Activated T-helper 17 cell treated with anti-CD3 and anti-CD28 coated beads, Interleukin-2, amount 50 U/mL, for 72 hours (primary cell): ENCODE results near the gene PITPNC1. TPM values are rescaled to one million over a fixed set of nuclear protein-coding genes. Genes with fewer than 3 reads are reported as not detected.
"Not testable (repeated sequence)": the region's sequence is repeated elsewhere in the genome, so short reads cannot be mapped to it uniquely, and the experiment has no call there.

Source experiments
- ATAC-seq: fragments of 150-1000 bp; cut with Tn5 transposase; replicated peaks from 2 replicates; pipeline ENCODE4 v1.10.0; 2021; ENCODE audit warnings: mild to moderate bottlenecking, moderate library complexity
- H3K27ac Mint-ChIP-seq: one replicate; pipeline ENCODE4 v1.8.0; 2022; ENCODE audit warnings: mixed read lengths
- H3K27me3 Mint-ChIP-seq: one replicate; pipeline ENCODE4 v1.8.0; 2022; ENCODE audit warnings: mixed read lengths
- H3K36me3 Mint-ChIP-seq: one replicate; pipeline ENCODE4 v1.8.0; 2022; ENCODE audit warnings: low read depth, mild to moderate bottlenecking, mixed read lengths
- H3K4me1 Mint-ChIP-seq: one replicate; pipeline ENCODE4 v1.8.0; 2022; ENCODE audit warnings: mixed read lengths
- H3K4me3 Mint-ChIP-seq: one replicate; pipeline ENCODE4 v1.8.0; 2022; ENCODE audit warnings: mild to moderate bottlenecking, mixed read lengths
- H3K9me3 Mint-ChIP-seq: one replicate; pipeline ENCODE4 v1.8.0; 2022; ENCODE audit warnings: mixed read lengths
- total RNA-seq, 2 donors: library from RNA; stranded (reverse); gene quantifications; one replicate each; pipeline ENCODE4 v1.2.3, GENCODE V29; 2022

Gene PITPNC1
- total RNA-seq, 2 donors from 2014 or later, result 43.0 to 45.4 TPM

- Mint-ChIP-seq H3K27ac (peak overlapping the region; percentile 41), H3K9me3 (peaks cover 4% of the 10 kb centered on the region), H3K4me3 (no peak overlapping the region), H3K4me1 (peaks cover 29% of the 10 kb centered on the region), H3K36me3 (no peaks in the 10 kb centered on the region), H3K27me3 (no peaks in the 10 kb centered on the region)
- no peak for ATAC-seq
These were observed 138.5 kb downstream of the PITPNC1 start for GRCh38 chr17:67515490-67516083.

- not testable (repeated sequence) for H3K27ac Mint-ChIP-seq, ATAC-seq, H3K4me3 Mint-ChIP-seq, H3K27me3 Mint-ChIP-seq, H3K9me3 Mint-ChIP-seq, H3K36me3 Mint-ChIP-seq
- H3K4me1 Mint-ChIP-seq, result peaks cover 33% of the 10 kb centered on the region
These were observed 139.5 kb downstream of the PITPNC1 start for GRCh38 chr17:67516571-67516970.

- H3K4me3 Mint-ChIP-seq, result no peak overlapping the region
- no peaks in the 10 kb centered on the region for H3K27me3 Mint-ChIP-seq
- H3K36me3 Mint-ChIP-seq, result no peaks in the 10 kb centered on the region
- H3K4me1 Mint-ChIP-seq, result peaks cover 33% of the 10 kb centered on the region
- ATAC-seq, result peak; percentile 24
- peaks cover 4% of the 10 kb centered on the region for H3K9me3 Mint-ChIP-seq
- peak overlapping the region; percentile 46 for H3K27ac Mint-ChIP-seq
These were observed 140.2 kb downstream of the PITPNC1 start for GRCh38 chr17:67517325-67517724.

- Mint-ChIP-seq H3K4me1 (peaks cover 33% of the 10 kb centered on the region), H3K9me3 (peaks cover 4% of the 10 kb centered on the region)
These were observed 141.8 kb downstream of the PITPNC1 start for GRCh38 chr17:67518876-67519275.

GRCh38 chr17:67519801-67520251, 142.7 kb downstream of the PITPNC1 start:
- H3K9me3 Mint-ChIP-seq, result peaks cover 4% of the 10 kb centered on the region
- peak; percentile 26 for ATAC-seq
- H3K4me1 Mint-ChIP-seq, result peaks cover 33% of the 10 kb centered on the region
- H3K4me3 Mint-ChIP-seq, result peak overlapping the region; percentile 49
- no peaks in the 10 kb centered on the region for H3K27me3 Mint-ChIP-seq
- H3K27ac Mint-ChIP-seq, result peak overlapping the region; percentile 70
- H3K36me3 Mint-ChIP-seq, result no peaks in the 10 kb centered on the region

More at GRCh38 chr17:67518876-67519275, 141.8 kb downstream of the PITPNC1 start:
- Mint-ChIP-seq H3K4me3 (no peak overlapping the region), H3K27me3 (no peaks in the 10 kb centered on the region), H3K27ac (peak overlapping the region; percentile 17), H3K36me3 (no peaks in the 10 kb centered on the region)
- ATAC-seq, result no peak

- ATAC-seq, result peak; percentile 46
- Mint-ChIP-seq H3K9me3 (peaks cover 4% of the 10 kb centered on the region), H3K27me3 (no peaks in the 10 kb centered on the region), H3K4me3 (peak overlapping the region; percentile 49), H3K4me1 (peaks cover 29% of the 10 kb centered on the region), H3K36me3 (no peaks in the 10 kb centered on the region), H3K27ac (peak overlapping the region; percentile 70)
These were observed 143.3 kb downstream of the PITPNC1 start for GRCh38 chr17:67520252-67520906.

GRCh38 chr17:67520916-67521774, 144.1 kb downstream of the PITPNC1 start:
- no peak overlapping the region for H3K4me3 Mint-ChIP-seq
- H3K27me3 Mint-ChIP-seq, result no peaks in the 10 kb centered on the region
- H3K36me3 Mint-ChIP-seq, result no peaks in the 10 kb centered on the region
- ATAC-seq, result no peak
- H3K9me3 Mint-ChIP-seq, result peaks cover 4% of the 10 kb centered on the region
- peak overlapping the region; percentile 70 for H3K27ac Mint-ChIP-seq
- H3K4me1 Mint-ChIP-seq, result peaks cover 33% of the 10 kb centered on the region

GRCh38 chr17:67521775-67522069, 144.6 kb downstream of the PITPNC1 start:
- Mint-ChIP-seq H3K27ac (no peak overlapping the region), H3K36me3 (no peaks in the 10 kb centered on the region), H3K4me1 (peaks cover 34% of the 10 kb centered on the region), H3K27me3 (no peaks in the 10 kb centered on the region), H3K9me3 (peaks cover 4% of the 10 kb centered on the region), H3K4me3 (no peak overlapping the region)
- ATAC-seq, result no peak

- Mint-ChIP-seq H3K27ac (no peak overlapping the region), H3K4me3 (no peak overlapping the region), H3K9me3 (no peaks in the 10 kb centered on the region), H3K27me3 (no peaks in the 10 kb centered on the region), H3K36me3 (no peaks in the 10 kb centered on the region), H3K4me1 (peaks cover 29% of the 10 kb centered on the region)
- no peak for ATAC-seq
These were observed 146.0 kb downstream of the PITPNC1 start for GRCh38 chr17:67523101-67523500.

- H3K27me3 Mint-ChIP-seq, result no peaks in the 10 kb centered on the region
- H3K36me3 Mint-ChIP-seq, result no peaks in the 10 kb centered on the region
- no peaks in the 10 kb centered on the region for H3K9me3 Mint-ChIP-seq
- H3K4me3 Mint-ChIP-seq, result no peak overlapping the region
- no peak for ATAC-seq
- peaks cover 22% of the 10 kb centered on the region for H3K4me1 Mint-ChIP-seq
- H3K27ac Mint-ChIP-seq, result no peak overlapping the region
These were observed 148.4 kb downstream of the PITPNC1 start for GRCh38 chr17:67525239-67526135.

- Mint-ChIP-seq H3K36me3 (no peaks in the 10 kb centered on the region), H3K4me3 (no peak overlapping the region), H3K9me3 (no peaks in the 10 kb centered on the region), H3K27ac (no peak overlapping the region), H3K4me1 (peaks cover 16% of the 10 kb centered on the region), H3K27me3 (no peaks in the 10 kb centered on the region)
- no peak for ATAC-seq
These were observed 149.6 kb downstream of the PITPNC1 start for GRCh38 chr17:67526700-67527099.

- Mint-ChIP-seq H3K27ac (no peak overlapping the region), H3K36me3 (peaks cover 10% of the 10 kb centered on the region), H3K4me3 (no peak overlapping the region), H3K9me3 (no peaks in the 10 kb centered on the region), H3K27me3 (no peaks in the 10 kb centered on the region), H3K4me1 (peaks cover 16% of the 10 kb centered on the region)
- no peak for ATAC-seq
These were observed 151.8 kb downstream of the PITPNC1 start for GRCh38 chr17:67528751-67529436.

GRCh38 chr17:67531291-67531690, 154.2 kb downstream of the PITPNC1 start:
- no peak overlapping the region for H3K27ac Mint-ChIP-seq
- H3K27me3 Mint-ChIP-seq, result no peaks in the 10 kb centered on the region
- no peaks in the 10 kb centered on the region for H3K9me3 Mint-ChIP-seq
- H3K4me3 Mint-ChIP-seq, result no peak overlapping the region
- H3K4me1 Mint-ChIP-seq, result peaks cover 17% of the 10 kb centered on the region
- peaks cover 32% of the 10 kb centered on the region for H3K36me3 Mint-ChIP-seq
- ATAC-seq, result no peak
